NCI-H1048 (cell line): ENCODE results near the gene SIX2.
"Not testable (repeated sequence)": the region's sequence is repeated elsewhere in the genome, so short reads cannot be mapped to it uniquely, and the experiment has no call there.

ENCODE experiments used
- DNase-seq: peaks from one replicate; lab custom pipeline; 2025; lab: John Stamatoyannopoulos, UW

The SIX2 gene

GRCh38 chr2:45009303-45009927, at the start of gene SIX2:
Gene SIX2 (minus strand): TSS chr2:45009452. CDS start chr2:45009110, 342 bp downstream.
- DNase-seq: peak; percentile 87

- DNase-seq: no peak
Observed at GRCh38 chr2:45055162-45055605, 45.9 kb upstream of the SIX2 start.

- DNase-seq: no peak
Observed at GRCh38 chr2:45053966-45054365, 44.7 kb upstream of the SIX2 start.

- no peak for DNase-seq
Observed at GRCh38 chr2:45052388-45052928, 43.2 kb upstream of the SIX2 start.

GRCh38 chr2:45049569-45050336, 40.5 kb upstream of the SIX2 start:
- no peak for DNase-seq

GRCh38 chr2:45047301-45047700, 38.0 kb upstream of the SIX2 start:
- no peak for DNase-seq

GRCh38 chr2:45046786-45047185, 37.5 kb upstream of the SIX2 start:
- no peak for DNase-seq

- no peak for DNase-seq
Observed at GRCh38 chr2:45045706-45046105, 36.5 kb upstream of the SIX2 start.

GRCh38 chr2:45044916-45045315, 35.7 kb upstream of the SIX2 start:
- DNase-seq: no peak

- DNase-seq: no peak
Observed at GRCh38 chr2:45043174-45043573, 33.9 kb upstream of the SIX2 start.

GRCh38 chr2:45042401-45042800, 33.1 kb upstream of the SIX2 start:
- no peak for DNase-seq

GRCh38 chr2:45040786-45041185, 31.5 kb upstream of the SIX2 start:
- DNase-seq: no peak

- not testable (repeated sequence) for DNase-seq
Observed at GRCh38 chr2:45039804-45040203, 30.6 kb upstream of the SIX2 start.

GRCh38 chr2:45038861-45039260, 29.6 kb upstream of the SIX2 start:
- not testable (repeated sequence) for DNase-seq

- DNase-seq: no peak
Observed at GRCh38 chr2:45033302-45033701, 24.1 kb upstream of the SIX2 start.

GRCh38 chr2:45031028-45031427, 21.8 kb upstream of the SIX2 start:
- no peak for DNase-seq

GRCh38 chr2:45030553-45030952, 21.3 kb upstream of the SIX2 start:
- DNase-seq: no peak

GRCh38 chr2:45029215-45029614, 20.0 kb upstream of the SIX2 start:
- no peak for DNase-seq

GRCh38 chr2:45028276-45028675, 19.0 kb upstream of the SIX2 start:
- DNase-seq: no peak

- DNase-seq: no peak
Observed at GRCh38 chr2:45026924-45027450, 17.7 kb upstream of the SIX2 start.

- no peak for DNase-seq
Observed at GRCh38 chr2:45024600-45025291, 15.5 kb upstream of the SIX2 start.

- no peak for DNase-seq
Observed at GRCh38 chr2:45024097-45024496, 14.8 kb upstream of the SIX2 start.
